ENCODE measurements around the gene PCBP1. TPM values are rescaled to one million over a fixed set of nuclear protein-coding genes. Genes with fewer than 3 reads are reported as not detected.

PCBP1 gene
- total and polyA plus RNA-seq, 9 of the 15 experiments (the other 6 are each of a cell fraction or from before 2014, with no cell fraction given) = 19.2 to 407 (median 78.1) TPM

DNA sequence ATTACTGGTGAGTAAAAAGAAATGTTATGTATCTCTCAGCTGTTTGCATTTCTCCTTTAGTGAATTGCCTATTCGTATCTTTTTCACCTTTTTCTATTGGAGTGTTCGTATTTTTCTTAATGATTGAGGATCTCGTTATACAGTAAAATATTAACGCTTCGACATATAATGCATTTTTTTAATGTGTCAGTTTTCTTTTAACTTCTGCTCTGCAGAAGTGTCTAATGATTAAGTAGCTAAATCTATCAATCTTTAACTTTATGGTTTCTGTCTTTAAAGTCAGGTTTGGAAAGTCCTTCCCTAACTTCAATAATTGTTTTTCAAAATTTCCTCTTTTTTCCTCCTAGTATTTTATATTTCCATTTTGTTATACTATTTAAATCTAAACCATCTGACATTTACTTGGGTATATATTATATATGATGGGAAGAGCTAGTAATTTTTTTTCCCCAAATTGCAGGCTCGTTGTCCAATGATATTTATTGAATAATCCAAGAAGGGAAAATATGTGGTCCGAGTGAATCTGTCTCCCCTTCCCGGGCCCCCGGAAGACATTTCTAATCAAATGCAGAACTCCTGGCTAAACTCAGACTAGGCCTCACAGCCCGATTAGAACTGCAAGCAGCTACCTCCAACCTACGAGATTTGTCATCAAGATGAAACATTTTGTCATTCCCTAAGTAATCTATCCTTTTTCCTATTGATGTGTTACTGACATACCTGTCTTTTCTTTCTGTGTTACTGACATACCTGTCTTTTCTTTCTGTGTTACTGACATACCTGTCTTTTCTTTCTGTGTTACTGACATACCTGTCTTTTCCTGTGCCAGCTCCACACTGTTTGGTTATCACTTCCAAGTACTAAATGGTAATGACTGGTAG lies 17.2 kb downstream of the PCBP1 start (continued):
- TF ChIP-seq, protein P1, sequence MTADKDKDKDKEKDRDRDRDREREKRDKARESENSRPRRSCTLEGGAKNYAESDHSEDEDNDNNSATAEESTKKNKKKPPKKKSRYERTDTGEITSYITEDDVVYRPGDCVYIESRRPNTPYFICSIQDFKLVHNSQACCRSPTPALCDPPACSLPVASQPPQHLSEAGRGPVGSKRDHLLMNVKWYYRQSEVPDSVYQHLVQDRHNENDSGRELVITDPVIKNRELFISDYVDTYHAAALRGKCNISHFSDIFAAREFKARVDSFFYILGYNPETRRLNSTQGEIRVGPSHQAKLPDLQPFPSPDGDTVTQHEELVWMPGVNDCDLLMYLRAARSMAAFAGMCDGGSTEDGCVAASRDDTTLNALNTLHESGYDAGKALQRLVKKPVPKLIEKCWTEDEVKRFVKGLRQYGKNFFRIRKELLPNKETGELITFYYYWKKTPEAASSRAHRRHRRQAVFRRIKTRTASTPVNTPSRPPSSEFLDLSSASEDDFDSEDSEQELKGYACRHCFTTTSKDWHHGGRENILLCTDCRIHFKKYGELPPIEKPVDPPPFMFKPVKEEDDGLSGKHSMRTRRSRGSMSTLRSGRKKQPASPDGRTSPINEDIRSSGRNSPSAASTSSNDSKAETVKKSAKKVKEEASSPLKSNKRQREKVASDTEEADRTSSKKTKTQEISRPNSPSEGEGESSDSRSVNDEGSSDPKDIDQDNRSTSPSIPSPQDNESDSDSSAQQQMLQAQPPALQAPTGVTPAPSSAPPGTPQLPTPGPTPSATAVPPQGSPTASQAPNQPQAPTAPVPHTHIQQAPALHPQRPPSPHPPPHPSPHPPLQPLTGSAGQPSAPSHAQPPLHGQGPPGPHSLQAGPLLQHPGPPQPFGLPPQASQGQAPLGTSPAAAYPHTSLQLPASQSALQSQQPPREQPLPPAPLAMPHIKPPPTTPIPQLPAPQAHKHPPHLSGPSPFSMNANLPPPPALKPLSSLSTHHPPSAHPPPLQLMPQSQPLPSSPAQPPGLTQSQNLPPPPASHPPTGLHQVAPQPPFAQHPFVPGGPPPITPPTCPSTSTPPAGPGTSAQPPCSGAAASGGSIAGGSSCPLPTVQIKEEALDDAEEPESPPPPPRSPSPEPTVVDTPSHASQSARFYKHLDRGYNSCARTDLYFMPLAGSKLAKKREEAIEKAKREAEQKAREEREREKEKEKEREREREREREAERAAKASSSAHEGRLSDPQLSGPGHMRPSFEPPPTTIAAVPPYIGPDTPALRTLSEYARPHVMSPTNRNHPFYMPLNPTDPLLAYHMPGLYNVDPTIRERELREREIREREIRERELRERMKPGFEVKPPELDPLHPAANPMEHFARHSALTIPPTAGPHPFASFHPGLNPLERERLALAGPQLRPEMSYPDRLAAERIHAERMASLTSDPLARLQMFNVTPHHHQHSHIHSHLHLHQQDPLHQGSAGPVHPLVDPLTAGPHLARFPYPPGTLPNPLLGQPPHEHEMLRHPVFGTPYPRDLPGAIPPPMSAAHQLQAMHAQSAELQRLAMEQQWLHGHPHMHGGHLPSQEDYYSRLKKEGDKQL (CRISPR knock-in tag; IDR thresholded peaks at IDR 0.05; ENCODE audit: borderline replicate concordance) = no peak
- TF ChIP-seq, protein P2, sequence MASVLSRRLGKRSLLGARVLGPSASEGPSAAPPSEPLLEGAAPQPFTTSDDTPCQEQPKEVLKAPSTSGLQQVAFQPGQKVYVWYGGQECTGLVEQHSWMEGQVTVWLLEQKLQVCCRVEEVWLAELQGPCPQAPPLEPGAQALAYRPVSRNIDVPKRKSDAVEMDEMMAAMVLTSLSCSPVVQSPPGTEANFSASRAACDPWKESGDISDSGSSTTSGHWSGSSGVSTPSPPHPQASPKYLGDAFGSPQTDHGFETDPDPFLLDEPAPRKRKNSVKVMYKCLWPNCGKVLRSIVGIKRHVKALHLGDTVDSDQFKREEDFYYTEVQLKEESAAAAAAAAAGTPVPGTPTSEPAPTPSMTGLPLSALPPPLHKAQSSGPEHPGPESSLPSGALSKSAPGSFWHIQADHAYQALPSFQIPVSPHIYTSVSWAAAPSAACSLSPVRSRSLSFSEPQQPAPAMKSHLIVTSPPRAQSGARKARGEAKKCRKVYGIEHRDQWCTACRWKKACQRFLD (CRISPR knock-in tag; IDR thresholded peaks at IDR 0.05) = peak; percentile 79
- TF ChIP-seq, protein P3, sequence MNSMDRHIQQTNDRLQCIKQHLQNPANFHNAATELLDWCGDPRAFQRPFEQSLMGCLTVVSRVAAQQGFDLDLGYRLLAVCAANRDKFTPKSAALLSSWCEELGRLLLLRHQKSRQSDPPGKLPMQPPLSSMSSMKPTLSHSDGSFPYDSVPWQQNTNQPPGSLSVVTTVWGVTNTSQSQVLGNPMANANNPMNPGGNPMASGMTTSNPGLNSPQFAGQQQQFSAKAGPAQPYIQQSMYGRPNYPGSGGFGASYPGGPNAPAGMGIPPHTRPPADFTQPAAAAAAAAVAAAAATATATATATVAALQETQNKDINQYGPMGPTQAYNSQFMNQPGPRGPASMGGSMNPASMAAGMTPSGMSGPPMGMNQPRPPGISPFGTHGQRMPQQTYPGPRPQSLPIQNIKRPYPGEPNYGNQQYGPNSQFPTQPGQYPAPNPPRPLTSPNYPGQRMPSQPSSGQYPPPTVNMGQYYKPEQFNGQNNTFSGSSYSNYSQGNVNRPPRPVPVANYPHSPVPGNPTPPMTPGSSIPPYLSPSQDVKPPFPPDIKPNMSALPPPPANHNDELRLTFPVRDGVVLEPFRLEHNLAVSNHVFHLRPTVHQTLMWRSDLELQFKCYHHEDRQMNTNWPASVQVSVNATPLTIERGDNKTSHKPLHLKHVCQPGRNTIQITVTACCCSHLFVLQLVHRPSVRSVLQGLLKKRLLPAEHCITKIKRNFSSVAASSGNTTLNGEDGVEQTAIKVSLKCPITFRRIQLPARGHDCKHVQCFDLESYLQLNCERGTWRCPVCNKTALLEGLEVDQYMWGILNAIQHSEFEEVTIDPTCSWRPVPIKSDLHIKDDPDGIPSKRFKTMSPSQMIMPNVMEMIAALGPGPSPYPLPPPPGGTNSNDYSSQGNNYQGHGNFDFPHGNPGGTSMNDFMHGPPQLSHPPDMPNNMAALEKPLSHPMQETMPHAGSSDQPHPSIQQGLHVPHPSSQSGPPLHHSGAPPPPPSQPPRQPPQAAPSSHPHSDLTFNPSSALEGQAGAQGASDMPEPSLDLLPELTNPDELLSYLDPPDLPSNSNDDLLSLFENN (IDR thresholded peaks at IDR 0.05; ENCODE audit: low read depth in 2 of 2, low read length in 2 of 2) = peak in 1 of 2 experiments; percentile 91; a peak in 2 of 4 replicates
- TF ChIP-seq PHB2 (IDR thresholded peaks at IDR 0.05; ENCODE audit: low read depth) (peak; percentile 34; the same call in 1 of the 2 replicates), MECOM (CRISPR knock-in tag; IDR thresholded peaks at IDR 0.05) (0 out of 2 replicates have a peak, but pooled peaks have one; percentile 4), NR2C2 (CRISPR knock-in tag; IDR thresholded peaks at IDR 0.05) (no peak), NR2C2 (tag; IDR thresholded peaks at IDR 0.05) (peak; percentile 64), RB1 (IDR thresholded peaks at IDR 0.05; ENCODE audit: low read depth) (no peak), MCM2 (IDR thresholded peaks at IDR 0.05; ENCODE audit: low read depth) (no peak), POLR2A (conservative IDR thresholded peaks at IDR 0.05) (peak; percentile 54; the same call in 1 of the 2 replicates), RCOR1 (IDR thresholded peaks at IDR 0.05; ENCODE audit: borderline replicate concordance in 1 of 2, low read depth in 2 of 2, low read length in 2 of 2) (peak in 1 of 2 experiments; percentile 63; a peak in 1 of 4 replicates)
- TF ChIP-seq, protein P4, sequence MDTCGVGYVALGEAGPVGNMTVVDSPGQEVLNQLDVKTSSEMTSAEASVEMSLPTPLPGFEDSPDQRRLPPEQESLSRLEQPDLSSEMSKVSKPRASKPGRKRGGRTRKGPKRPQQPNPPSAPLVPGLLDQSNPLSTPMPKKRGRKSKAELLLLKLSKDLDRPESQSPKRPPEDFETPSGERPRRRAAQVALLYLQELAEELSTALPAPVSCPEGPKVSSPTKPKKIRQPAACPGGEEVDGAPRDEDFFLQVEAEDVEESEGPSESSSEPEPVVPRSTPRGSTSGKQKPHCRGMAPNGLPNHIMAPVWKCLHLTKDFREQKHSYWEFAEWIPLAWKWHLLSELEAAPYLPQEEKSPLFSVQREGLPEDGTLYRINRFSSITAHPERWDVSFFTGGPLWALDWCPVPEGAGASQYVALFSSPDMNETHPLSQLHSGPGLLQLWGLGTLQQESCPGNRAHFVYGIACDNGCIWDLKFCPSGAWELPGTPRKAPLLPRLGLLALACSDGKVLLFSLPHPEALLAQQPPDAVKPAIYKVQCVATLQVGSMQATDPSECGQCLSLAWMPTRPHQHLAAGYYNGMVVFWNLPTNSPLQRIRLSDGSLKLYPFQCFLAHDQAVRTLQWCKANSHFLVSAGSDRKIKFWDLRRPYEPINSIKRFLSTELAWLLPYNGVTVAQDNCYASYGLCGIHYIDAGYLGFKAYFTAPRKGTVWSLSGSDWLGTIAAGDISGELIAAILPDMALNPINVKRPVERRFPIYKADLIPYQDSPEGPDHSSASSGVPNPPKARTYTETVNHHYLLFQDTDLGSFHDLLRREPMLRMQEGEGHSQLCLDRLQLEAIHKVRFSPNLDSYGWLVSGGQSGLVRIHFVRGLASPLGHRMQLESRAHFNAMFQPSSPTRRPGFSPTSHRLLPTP (IDR thresholded peaks at IDR 0.05; ENCODE audit: borderline replicate concordance, extremely low read depth, insufficient read length) = no peak

Measured in K562 (cell line).